T-helper 2 cell treated with Interferon-gamma antibody and Interleukin-4, amounts not matched to agents 5 μg/mL and 100 μg/mL, for 36 hours (primary cell): ENCODE data around the gene TPBGL.

Experiments used
- DNase-seq: peaks from one replicate; pipeline ENCODE4 v3.0.0; 2021; ENCODE audit warnings: low spot score
- H3K27ac Mint-ChIP-seq: one replicate; pipeline ENCODE4 v1.8.0; 2021; ENCODE audit warnings: mild to moderate bottlenecking, mixed read lengths
- H3K27me3 Mint-ChIP-seq: one replicate; pipeline ENCODE4 v1.8.0; 2021; ENCODE audit warnings: low read depth, mixed read lengths
- H3K36me3 Mint-ChIP-seq: one replicate; pipeline ENCODE4 v1.8.0; 2021; ENCODE audit warnings: low read depth, mixed read lengths
- H3K4me1 Mint-ChIP-seq: one replicate; pipeline ENCODE4 v1.8.0; 2021; ENCODE audit warnings: low read depth, mixed read lengths
- H3K4me3 Mint-ChIP-seq: one replicate; pipeline ENCODE4 v1.8.0; 2022; ENCODE audit warnings: mild to moderate bottlenecking, moderate library complexity, mixed read lengths
- H3K9me3 Mint-ChIP-seq: one replicate; pipeline ENCODE4 v1.8.0; 2021; ENCODE audit warnings: mixed read lengths

TPBGL gene

DNA sequence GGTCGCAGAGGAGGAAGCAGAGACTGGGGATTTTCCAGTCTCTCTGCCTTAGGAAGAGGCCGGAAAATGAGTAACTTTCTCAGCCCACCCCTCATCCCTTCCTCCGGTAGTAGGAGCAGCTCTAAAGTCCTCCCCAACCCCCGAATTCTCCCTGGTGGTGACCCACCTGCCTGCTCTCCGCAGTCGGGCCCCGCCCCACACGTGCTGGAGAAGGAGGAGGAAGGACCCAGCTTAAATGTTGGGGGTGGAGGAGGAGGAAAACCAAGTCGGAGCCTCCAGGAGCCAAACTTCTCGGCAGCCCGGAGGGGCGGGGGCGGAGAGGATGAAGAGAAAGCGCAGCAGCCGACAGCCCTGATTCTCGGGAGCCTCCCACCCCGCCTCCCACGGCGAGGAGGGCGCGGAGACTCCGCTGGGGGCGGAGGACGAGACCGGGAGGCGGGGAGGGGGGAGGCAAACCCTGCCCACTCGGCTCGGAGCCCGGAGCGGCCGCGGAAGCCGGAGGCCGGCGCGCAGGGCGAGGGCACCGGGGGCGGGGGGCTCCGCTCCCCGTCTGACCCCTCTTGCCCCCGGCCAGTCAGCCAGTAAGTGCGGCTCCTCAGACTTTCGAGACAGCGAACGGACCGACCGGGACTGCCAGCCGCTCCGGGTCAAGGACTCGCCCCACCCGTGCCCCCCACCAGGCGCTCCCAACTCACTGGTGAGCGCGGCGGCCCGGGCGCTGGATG lies at the start of gene TPBGL:
Gene TPBGL (plus strand): TSS at position 464 of the 725 bp plus-strand sequence. CDS start 276 bp downstream, outside the sequence.
- no peaks in the 10 kb centered on the region for H3K36me3 Mint-ChIP-seq
- DNase-seq = peak; percentile 35
- peak within 1 kb of the TSS; percentile 20 for H3K27ac Mint-ChIP-seq
- H3K27me3 Mint-ChIP-seq = peaks cover 51% of the 10 kb centered on the region
- H3K9me3 Mint-ChIP-seq = no peaks in the 10 kb centered on the region
- H3K4me1 Mint-ChIP-seq = peaks cover 5% of the 10 kb centered on the region
- peak within 1 kb of the TSS; percentile 69 for H3K4me3 Mint-ChIP-seq

GRCh38 chr11:75191330-75191717 lies 49.2 kb upstream of the TPBGL start:
- Mint-ChIP-seq H3K27me3 (no peaks in the 10 kb centered on the region), H3K4me3 (no peak overlapping the region), H3K27ac (no peak overlapping the region), H3K4me1 (no peaks in the 10 kb centered on the region), H3K36me3 (no peaks in the 10 kb centered on the region), H3K9me3 (no peaks in the 10 kb centered on the region)
- DNase-seq = no peak

GRCh38 chr11:75193271-75193670 lies 47.3 kb upstream of the TPBGL start:
- DNase-seq = no peak
- Mint-ChIP-seq H3K4me3 (no peak overlapping the region), H3K4me1 (no peaks in the 10 kb centered on the region), H3K9me3 (no peaks in the 10 kb centered on the region), H3K36me3 (no peaks in the 10 kb centered on the region), H3K27me3 (peaks cover 3% of the 10 kb centered on the region), H3K27ac (no peak overlapping the region)

GRCh38 chr11:75193711-75194110 lies 46.9 kb upstream of the TPBGL start:
- H3K27me3 Mint-ChIP-seq = peaks cover 3% of the 10 kb centered on the region
- DNase-seq = no peak
- no peaks in the 10 kb centered on the region for H3K9me3 Mint-ChIP-seq
- no peak overlapping the region for H3K27ac Mint-ChIP-seq
- no peak overlapping the region for H3K4me3 Mint-ChIP-seq
- H3K4me1 Mint-ChIP-seq = no peaks in the 10 kb centered on the region
- no peaks in the 10 kb centered on the region for H3K36me3 Mint-ChIP-seq

GRCh38 chr11:75194147-75194546 lies 46.4 kb upstream of the TPBGL start:
- Mint-ChIP-seq H3K4me1 (no peaks in the 10 kb centered on the region), H3K9me3 (no peaks in the 10 kb centered on the region), H3K27ac (no peak overlapping the region), H3K36me3 (no peaks in the 10 kb centered on the region), H3K4me3 (no peak overlapping the region), H3K27me3 (peaks cover 3% of the 10 kb centered on the region)
- no peak for DNase-seq

GRCh38 chr11:75195167-75195962 lies 45.2 kb upstream of the TPBGL start:
- DNase-seq = no peak
- H3K27me3 Mint-ChIP-seq = peaks cover 4% of the 10 kb centered on the region
- H3K9me3 Mint-ChIP-seq = no peaks in the 10 kb centered on the region
- H3K4me3 Mint-ChIP-seq = no peak overlapping the region
- no peaks in the 10 kb centered on the region for H3K4me1 Mint-ChIP-seq
- H3K27ac Mint-ChIP-seq = no peak overlapping the region
- no peaks in the 10 kb centered on the region for H3K36me3 Mint-ChIP-seq

DNA sequence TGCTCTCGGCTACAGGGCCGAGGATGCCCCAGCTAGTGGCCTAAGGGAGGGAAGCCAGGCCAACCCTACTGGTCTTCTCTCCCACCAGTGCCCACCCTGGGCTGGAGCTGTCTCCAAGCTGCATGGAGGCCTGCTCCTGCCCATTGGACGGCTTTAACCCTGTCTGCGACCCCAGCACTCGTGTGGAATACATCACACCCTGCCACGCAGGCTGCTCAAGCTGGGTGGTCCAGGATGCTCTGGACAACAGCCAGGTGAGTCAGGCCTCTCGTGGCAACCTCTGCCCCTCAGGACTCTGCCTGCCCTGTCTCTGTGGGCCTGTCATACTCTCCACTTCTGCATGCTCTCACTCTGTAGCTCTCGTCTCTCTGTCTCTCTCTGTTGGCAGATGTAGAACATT lies 44.1 kb upstream of the TPBGL start:
- Mint-ChIP-seq H3K27ac (no peak overlapping the region), H3K4me3 (no peak overlapping the region), H3K36me3 (no peaks in the 10 kb centered on the region), H3K9me3 (no peaks in the 10 kb centered on the region), H3K4me1 (no peaks in the 10 kb centered on the region), H3K27me3 (peaks cover 4% of the 10 kb centered on the region)
- no peak for DNase-seq

GRCh38 chr11:75197512-75198277 lies 42.9 kb upstream of the TPBGL start:
- Mint-ChIP-seq H3K27me3 (peaks cover 4% of the 10 kb centered on the region), H3K36me3 (no peaks in the 10 kb centered on the region), H3K4me1 (no peaks in the 10 kb centered on the region), H3K9me3 (no peaks in the 10 kb centered on the region), H3K27ac (no peak overlapping the region), H3K4me3 (no peak overlapping the region)
- no peak for DNase-seq

- Mint-ChIP-seq H3K36me3 (no peaks in the 10 kb centered on the region), H3K27ac (no peak overlapping the region)
Measured at GRCh38 chr11:75198278-75198973, 42.1 kb upstream of the TPBGL start.

DNA sequence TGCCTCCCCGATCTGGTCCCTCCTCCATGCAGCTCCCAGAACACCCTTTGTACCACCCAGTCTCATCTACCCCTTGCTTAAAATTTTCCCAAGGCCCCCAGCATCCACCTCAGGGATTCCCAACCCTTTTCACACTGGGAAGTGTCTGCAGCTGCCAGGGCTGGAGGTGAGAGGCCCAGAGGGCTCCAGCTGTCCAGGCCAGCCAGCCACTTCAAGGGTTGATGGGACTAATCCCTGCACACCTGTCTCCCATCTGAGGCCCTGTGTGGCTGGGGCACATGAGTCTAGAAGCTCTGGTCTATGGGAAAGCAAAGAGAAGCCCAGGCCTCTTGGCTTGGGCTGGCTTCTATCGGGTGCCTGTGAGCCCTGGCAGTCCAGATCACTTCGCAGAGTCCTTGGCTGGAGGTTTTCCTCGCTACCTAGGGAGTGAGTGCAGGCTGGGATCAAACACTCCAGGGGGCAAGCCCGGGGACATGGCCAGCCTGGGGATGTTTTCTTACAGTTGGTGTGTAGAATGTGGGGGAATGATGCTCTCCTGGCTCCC lies 41.1 kb upstream of the TPBGL start:
- no peaks in the 10 kb centered on the region for H3K9me3 Mint-ChIP-seq
- H3K4me3 Mint-ChIP-seq = no peak overlapping the region
- H3K4me1 Mint-ChIP-seq = no peaks in the 10 kb centered on the region
- peaks cover 4% of the 10 kb centered on the region for H3K27me3 Mint-ChIP-seq
- no peaks in the 10 kb centered on the region for H3K36me3 Mint-ChIP-seq
- no peak overlapping the region for H3K27ac Mint-ChIP-seq
- DNase-seq = no peak

More at GRCh38 chr11:75198278-75198973, 42.1 kb upstream of the TPBGL start:
- H3K4me1 Mint-ChIP-seq = no peaks in the 10 kb centered on the region
- peaks cover 4% of the 10 kb centered on the region for H3K27me3 Mint-ChIP-seq
- no peak for DNase-seq
- H3K9me3 Mint-ChIP-seq = no peaks in the 10 kb centered on the region
- no peak overlapping the region for H3K4me3 Mint-ChIP-seq

- Mint-ChIP-seq H3K36me3 (no peaks in the 10 kb centered on the region), H3K9me3 (no peaks in the 10 kb centered on the region), H3K27ac (no peak overlapping the region), H3K27me3 (peaks cover 4% of the 10 kb centered on the region), H3K4me3 (no peak overlapping the region), H3K4me1 (no peaks in the 10 kb centered on the region)
- no peak for DNase-seq
Measured at GRCh38 chr11:75200051-75200450, 40.5 kb upstream of the TPBGL start.

DNA sequence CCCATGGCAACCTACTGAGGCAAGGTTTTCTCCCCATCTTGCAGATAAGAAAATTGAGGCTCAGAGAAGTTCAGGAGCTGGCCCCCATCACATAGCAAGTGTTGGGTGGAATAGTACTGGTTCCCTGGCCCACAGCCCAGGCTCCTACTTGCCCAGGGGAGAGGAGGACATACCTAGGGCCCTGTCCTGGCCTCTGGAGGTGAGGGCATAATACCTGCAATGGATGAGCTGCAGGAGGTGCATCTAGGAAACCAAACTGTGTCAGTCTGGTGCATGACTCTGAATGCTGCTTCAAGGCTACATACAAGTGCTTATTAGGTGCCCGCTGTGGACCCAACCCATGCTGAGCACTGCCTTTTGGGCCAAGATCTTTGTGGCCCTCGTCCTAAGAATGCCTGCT lies 40.0 kb upstream of the TPBGL start:
- peaks cover 4% of the 10 kb centered on the region for H3K27me3 Mint-ChIP-seq
- H3K9me3 Mint-ChIP-seq = no peaks in the 10 kb centered on the region
- H3K27ac Mint-ChIP-seq = no peak overlapping the region
- H3K36me3 Mint-ChIP-seq = no peaks in the 10 kb centered on the region
- H3K4me3 Mint-ChIP-seq = no peak overlapping the region
- DNase-seq = no peak
- no peaks in the 10 kb centered on the region for H3K4me1 Mint-ChIP-seq

DNA sequence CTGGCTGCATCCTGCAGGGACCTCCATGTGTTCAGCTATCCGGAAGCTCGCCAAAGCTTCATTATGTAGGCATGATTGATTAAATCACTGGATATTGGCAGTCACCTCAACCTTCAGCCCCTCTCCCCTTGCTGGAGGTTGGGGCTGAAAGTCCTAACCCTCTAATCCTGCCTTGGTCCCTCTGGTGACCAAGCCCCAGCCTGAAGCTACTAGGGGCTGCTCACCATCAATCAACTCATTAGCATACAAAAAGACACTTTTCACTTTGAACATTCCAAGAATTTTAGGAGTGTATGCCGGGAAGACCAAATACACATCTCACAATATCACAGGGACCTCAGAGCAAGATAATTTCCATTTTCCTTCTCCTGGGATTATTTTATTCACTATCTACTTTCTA lies 38.8 kb upstream of the TPBGL start:
- H3K9me3 Mint-ChIP-seq = no peaks in the 10 kb centered on the region
- H3K4me3 Mint-ChIP-seq = no peak overlapping the region
- no peaks in the 10 kb centered on the region for H3K36me3 Mint-ChIP-seq
- no peak overlapping the region for H3K27ac Mint-ChIP-seq
- peaks cover 4% of the 10 kb centered on the region for H3K27me3 Mint-ChIP-seq
- DNase-seq = no peak
- no peaks in the 10 kb centered on the region for H3K4me1 Mint-ChIP-seq
